ENCODE data around the gene CDR2L. TPM values are rescaled to one million over a fixed set of nuclear protein-coding genes. Genes with fewer than 3 reads are reported as not detected.
"Not testable (repeated sequence)": the region's sequence is repeated elsewhere in the genome, so short reads cannot be mapped to it uniquely, and the experiment has no call there.

Gene CDR2L
- polyA plus RNA-seq, 3 donors = 8.2 to 12.0 (median 12.0) TPM

DNA sequence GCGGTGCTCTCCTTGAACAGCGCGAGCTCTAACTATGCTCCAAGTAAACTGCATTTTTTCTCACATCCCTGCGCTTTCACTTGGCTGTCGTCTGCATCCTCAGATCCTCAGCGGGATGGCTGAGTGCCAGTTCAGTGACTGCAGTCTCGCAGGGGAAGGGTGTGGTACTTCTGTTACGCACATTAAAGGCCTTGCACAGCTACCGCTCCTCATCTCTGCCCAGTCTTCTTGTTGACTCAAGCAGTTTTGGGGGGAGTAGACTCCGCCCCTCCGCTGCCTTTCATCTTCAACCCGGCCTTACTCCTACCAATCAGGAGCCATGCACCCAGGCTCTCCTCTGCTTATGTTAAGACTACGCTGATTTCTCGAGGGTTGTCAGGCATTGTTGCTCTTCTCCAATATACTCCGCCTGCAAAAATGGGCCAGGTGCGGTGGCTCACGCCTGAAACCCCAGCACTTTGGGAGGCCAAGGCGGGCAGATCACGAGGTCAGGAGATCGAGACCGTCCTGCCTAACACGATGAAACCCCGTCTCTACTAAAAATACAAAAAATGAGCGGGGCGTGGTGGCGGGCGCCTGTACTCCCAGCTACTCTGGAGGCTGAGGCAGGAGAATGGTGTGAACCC is 49.3 kb downstream of the CDR2L start:
- DNase-seq = peak; percentile 34

- no peak for DNase-seq
Observed at GRCh38 chr17:75039238-75039637, 51.8 kb downstream of the CDR2L start.

DNA sequence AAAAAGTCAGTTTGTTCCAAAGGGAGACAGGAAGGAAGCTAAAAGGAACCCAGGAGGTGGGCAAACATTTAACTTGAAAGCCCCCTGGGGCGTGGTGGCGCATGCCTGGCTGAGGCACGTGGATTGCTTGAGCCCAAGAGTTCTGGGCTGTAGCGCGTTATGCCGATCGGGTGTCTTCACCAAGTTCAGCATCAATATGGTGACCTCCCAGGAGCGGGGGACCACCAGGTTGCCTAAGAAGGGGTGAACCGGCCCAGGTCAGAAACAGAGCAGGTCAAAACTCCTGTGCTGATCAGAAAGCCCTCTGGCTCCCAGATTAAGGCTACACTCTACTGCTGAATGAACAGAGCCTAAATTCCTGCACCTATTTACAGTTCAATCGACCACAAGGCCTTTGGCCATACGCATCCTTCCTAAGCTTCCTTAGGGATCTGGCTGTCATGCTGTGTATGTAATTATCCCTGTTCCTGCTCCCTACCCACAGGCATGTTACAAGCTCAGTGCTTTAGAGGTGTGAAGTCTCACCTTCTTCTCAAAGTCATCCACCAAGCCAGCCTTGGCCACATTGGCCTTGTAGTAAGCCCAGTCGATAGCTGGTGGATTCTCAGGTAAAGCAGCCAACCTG is 54.3 kb downstream of the CDR2L start:
- DNase-seq = no peak

DNA sequence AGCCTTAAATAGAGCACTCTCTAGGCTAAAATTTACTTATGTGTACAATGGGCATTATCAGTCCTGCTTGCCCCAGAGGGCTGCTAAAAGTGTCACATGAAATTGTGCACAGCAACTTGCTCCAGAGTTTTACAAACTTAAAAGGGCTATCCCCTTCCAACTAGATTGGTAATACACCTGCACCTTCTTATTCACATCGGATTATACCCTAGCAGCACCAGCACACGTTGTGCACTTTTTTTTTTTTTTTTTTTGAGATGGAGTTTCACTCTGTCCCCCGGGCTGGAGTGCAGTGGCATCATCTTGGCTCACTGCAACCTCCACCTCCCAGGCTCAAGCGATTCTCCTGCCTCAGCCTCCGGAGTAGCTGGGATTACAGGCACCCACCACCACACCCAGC is 56.4 kb downstream of the CDR2L start:
- not testable (repeated sequence) for DNase-seq

- DNase-seq = no peak
Observed at GRCh38 chr17:75044716-75045115, 57.3 kb downstream of the CDR2L start.

DNA sequence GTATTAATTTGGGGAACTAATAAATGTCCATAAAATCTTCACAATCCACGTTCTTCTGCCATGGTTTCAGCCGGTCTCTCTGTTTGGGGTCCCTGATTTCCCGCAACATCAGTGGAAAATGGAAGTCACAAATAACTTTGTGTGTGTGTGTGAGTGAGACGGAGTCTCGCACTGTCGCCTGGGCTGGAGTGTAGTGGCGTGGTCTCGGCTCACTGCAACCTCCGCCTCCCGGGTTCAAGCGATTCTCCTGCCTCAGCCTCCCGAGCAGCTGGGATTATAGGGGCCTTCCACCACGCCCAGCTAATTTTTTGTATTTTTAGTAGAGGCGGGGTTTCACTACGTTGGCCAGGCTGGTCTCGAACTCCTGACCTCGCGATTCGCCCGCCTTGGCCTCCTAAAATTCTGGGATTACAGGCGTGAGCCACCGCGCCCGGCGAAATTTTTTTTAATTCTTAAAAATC is 58.5 kb downstream of the CDR2L start:
- DNase-seq = not testable (repeated sequence)

DNA sequence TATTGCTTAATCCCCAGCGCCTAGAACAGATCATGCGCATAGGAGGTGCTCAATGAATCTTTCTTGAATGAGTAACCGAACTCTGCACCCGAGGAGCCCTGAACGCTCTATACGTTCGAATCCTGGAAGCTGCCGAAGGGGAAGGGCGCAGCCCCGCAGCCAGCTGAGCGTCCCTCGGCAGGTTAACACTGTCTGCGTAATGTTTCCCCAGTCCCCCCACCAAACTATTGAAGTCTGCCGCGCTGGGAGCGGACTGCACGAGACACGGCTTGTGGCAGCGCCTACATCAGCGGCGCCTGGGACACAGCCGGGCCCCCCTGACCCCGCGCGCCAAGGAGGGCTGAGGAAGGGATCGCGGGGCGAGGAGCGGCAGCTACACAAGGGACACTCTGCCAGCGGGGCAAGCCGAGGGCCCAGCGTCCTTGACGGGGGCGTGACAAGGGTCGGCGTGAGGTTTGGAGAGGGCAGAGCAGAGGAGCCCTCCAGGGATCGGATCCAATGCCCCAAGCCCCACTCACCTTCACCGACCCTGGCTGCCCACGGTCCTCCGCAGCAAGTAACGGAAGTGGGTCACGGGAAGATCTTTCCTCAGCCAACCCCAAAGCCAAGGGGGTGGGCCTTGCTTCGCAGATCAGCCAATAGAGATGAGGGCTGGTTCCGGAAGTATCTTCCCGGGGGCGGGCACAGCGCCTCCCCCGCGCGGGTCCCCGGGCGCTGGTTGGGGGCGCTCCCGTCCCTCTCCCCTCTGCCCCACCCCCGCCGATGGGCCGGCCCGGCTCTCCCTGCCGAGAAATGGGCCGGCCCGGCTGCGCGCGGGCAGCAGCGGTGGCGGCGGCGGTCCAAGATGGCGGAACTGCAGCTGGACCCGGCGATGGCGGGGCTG is 59.2 kb downstream of the CDR2L start, which contains the start of the genes ATP5PD and KCTD2:
TSS of gene ATP5PD (minus strand) at position 563 of the 883 bp plus-strand sequence. CDS start 4,319 bp downstream, outside the sequence.
TSS of gene KCTD2 (plus strand) at position 819 of the 883 bp plus-strand sequence. CDS start at position 845, 26 bp downstream.
- DNase-seq = peak; percentile 96

DNA sequence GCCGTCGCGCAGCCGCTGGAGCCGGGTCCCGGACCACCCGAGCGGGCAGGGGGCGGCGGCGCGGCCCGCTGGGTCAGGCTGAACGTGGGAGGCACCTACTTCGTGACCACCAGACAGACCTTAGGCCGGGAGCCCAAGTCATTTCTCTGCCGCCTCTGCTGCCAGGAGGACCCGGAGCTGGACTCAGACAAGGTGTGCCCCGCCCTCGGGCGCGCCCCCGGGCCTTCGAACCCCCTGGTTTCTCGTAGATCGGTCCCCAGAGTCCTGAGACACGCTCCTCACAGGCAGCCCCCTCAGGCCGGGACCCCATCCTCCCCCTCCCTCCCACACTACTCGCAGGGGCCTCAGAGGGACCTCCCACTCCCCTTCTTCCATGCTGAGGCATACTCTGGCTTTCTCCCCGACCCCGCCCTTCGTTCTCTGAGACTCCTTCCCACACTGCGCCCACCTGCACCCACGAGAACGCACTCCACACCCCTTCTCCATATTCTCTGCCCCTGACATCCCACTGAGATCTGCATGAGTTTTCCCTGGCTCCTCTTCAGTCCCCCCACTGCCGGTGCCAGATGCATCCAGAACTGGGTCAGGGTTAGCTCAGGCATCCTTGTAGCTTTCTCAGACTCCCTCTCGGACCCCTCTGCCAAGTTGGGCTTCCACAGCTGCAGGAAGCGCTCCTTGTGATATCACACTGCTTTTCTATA is 60.1 kb downstream of the CDR2L start:
- peak; percentile 24 for DNase-seq

- no peak for DNase-seq
Observed at GRCh38 chr17:75048249-75048878, 60.9 kb downstream of the CDR2L start.

DNA sequence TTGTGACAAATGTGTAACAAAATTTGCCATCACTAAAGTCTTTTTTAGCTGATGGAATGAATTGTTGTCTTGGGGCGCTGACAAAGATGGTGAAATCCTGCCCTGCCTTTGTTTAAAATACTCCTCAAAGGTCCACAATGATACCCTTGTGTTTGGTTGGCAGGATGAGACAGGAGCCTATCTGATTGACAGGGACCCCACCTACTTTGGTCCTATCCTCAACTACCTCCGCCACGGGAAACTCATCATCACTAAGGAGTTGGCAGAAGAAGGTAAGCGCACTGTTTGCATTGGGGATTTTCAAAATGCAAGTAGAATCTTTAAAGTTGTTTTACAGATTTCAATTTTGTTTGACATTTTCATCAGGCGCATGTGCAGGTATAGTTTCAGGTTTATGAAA is 61.6 kb downstream of the CDR2L start:
- no peak for DNase-seq

- DNase-seq = no peak
Observed at GRCh38 chr17:75049706-75050105, 62.3 kb downstream of the CDR2L start.

GRCh38 chr17:75051941-75052340 is 64.5 kb downstream of the CDR2L start:
- DNase-seq = no peak

Other genes starting within 250 kb of the CDR2L start
- 100 to 1,000 TPM; 194 to 219 (median 196) TPM for gene NHERF1, start 239.0 kb upstream of the CDR2L start, polyA plus RNA-seq (ENCODE audit: insufficient read length in 3 of 3)
- 10 to 100 TPM; 45.1 to 54.0 (median 54.0) TPM for gene NAT9, start 211.3 kb upstream of the CDR2L start, polyA plus RNA-seq (ENCODE audit: insufficient read length in 3 of 3)
- under 1 TPM; 0.16 to 0.36 (median 0.24) TPM for gene GRIN2C, start 127.7 kb upstream of the CDR2L start, polyA plus RNA-seq (ENCODE audit: insufficient read length in 3 of 3)
- 10 to 100 TPM in 2 of 3 donors, 1 to 10 TPM in 1; 9.1 to 12.0 (median 10.0) TPM for gene FDXR, start 114.6 kb upstream of the CDR2L start, polyA plus RNA-seq (ENCODE audit: insufficient read length in 3 of 3)
- under 1 TPM; 0.53 to 0.83 (median 0.68) TPM for gene FADS6, start 94.0 kb upstream of the CDR2L start, polyA plus RNA-seq (ENCODE audit: insufficient read length in 3 of 3)
- 1 to 10 TPM in 2 of 3 donors, under 1 TPM in 1; 0.77 to 1.1 (median 1.1) TPM for gene USH1G, start 64.4 kb upstream of the CDR2L start, polyA plus RNA-seq (ENCODE audit: insufficient read length in 3 of 3)
- not detected for gene OTOP2, start 63.4 kb upstream of the CDR2L start, polyA plus RNA-seq (ENCODE audit: insufficient read length in 3 of 3)
- not detected for gene OTOP3, start 51.7 kb upstream of the CDR2L start, polyA plus RNA-seq (ENCODE audit: insufficient read length in 3 of 3)
- gene HID1, start 14.9 kb upstream of the CDR2L start, polyA plus RNA-seq (ENCODE audit: insufficient read length in 3 of 3) = 10 to 100 TPM; 15.3 to 16.9 (median 16.6) TPM
- 10 to 100 TPM; 27.4 to 31.3 (median 29.5) TPM for gene MRPL58, start 25.0 kb downstream of the CDR2L start, polyA plus RNA-seq (ENCODE audit: insufficient read length in 3 of 3)
- gene ATP5PD, start 59.3 kb downstream of the CDR2L start, polyA plus RNA-seq (ENCODE audit: insufficient read length in 3 of 3) = 100 to 1,000 TPM; 299 to 318 (median 307) TPM
- 10 to 100 TPM; 31.0 to 33.9 (median 32.8) TPM for gene KCTD2, start 59.6 kb downstream of the CDR2L start, polyA plus RNA-seq (ENCODE audit: insufficient read length in 3 of 3)
- 10 to 100 TPM; 27.4 to 42.7 (median 39.8) TPM for gene SLC16A5, start 100.3 kb downstream of the CDR2L start, polyA plus RNA-seq (ENCODE audit: insufficient read length in 3 of 3)
- 10 to 100 TPM; 17.3 to 19.1 (median 18.9) TPM for gene ARMC7, start 122.3 kb downstream of the CDR2L start, polyA plus RNA-seq (ENCODE audit: insufficient read length in 3 of 3)
- gene NT5C, start 144.1 kb downstream of the CDR2L start, polyA plus RNA-seq (ENCODE audit: insufficient read length in 3 of 3) = 10 to 100 TPM; 52.8 to 72.7 (median 69.7) TPM
- 100 to 1,000 TPM in 2 of 3 donors, 10 to 100 TPM in 1; 86.5 to 109 (median 103) TPM for gene JPT1, start 166.9 kb downstream of the CDR2L start, polyA plus RNA-seq (ENCODE audit: insufficient read length in 3 of 3)
- 100 to 1,000 TPM; 651 to 676 (median 657) TPM for gene SUMO2, start 195.3 kb downstream of the CDR2L start, polyA plus RNA-seq (ENCODE audit: insufficient read length in 3 of 3)
- gene NUP85, start 218.0 kb downstream of the CDR2L start, polyA plus RNA-seq (ENCODE audit: insufficient read length in 3 of 3) = 10 to 100 TPM; 66.4 to 82.0 (median 78.2) TPM